Myometrial cell (primary cell): Measurements from ENCODE around the gene CNPY1. TPM values are rescaled to one million over a fixed set of nuclear protein-coding genes. Genes with fewer than 3 reads are reported as not detected.

ENCODE experiments used
- total RNA-seq: library from RNA; depleted of rRNA; stranded (reverse); fragments of >200 nt; gene quantifications from 2 replicates; pipeline ENCODE4 v1.2.3, GENCODE V29; 2015

CNPY1 gene
- total RNA-seq: not detected in 2 replicates

GRCh38 chr7:155546449-155546848 is at the start of gene CNPY1:
Gene CNPY1, minus strand, starts transcription at chr7:155546559. Its CDS starts 630 bp downstream, at chr7:155545929.

GRCh38 chr7:155458111-155458877 is 88.1 kb downstream of the CNPY1 start, which contains the start of gene EN2:
Gene EN2, plus strand, starts transcription at chr7:155458129. Its CDS starts 249 bp downstream, at chr7:155458378.

Other genes starting within 250 kb of the CNPY1 start
- 694 and 756 TPM in 2 replicates for gene INSIG1, start 248.7 kb downstream of the CNPY1 start, total RNA-seq
- gene EN2, start 88.4 kb downstream of the CNPY1 start, total RNA-seq: not detected in 2 replicates
- 6.1 and 13.8 TPM in 2 replicates for gene RBM33, start 98.1 kb upstream of the CNPY1 start, total RNA-seq